Measurements from ENCODE around the gene TNRC6B. TPM values are rescaled to one million over a fixed set of nuclear protein-coding genes. Genes with fewer than 3 reads are reported as not detected.

TNRC6B gene
- total RNA-seq, 2 experiments from 2014 or later, result 37.0 to 63.7 TPM

GRCh38 chr22:40213478-40213877 lies 35.8 kb downstream of the TNRC6B start:
- CTCF ChIA-PET (ENCODE audit: unreplicated experiment), result no interaction called here
- H3K27ac ChIP-seq (ENCODE audit: low read depth, low read length, poor library complexity, severe bottlenecking), result peak overlapping the region; percentile 23
- BruUV-seq (replicated peaks), result no TSS peak

DNA sequence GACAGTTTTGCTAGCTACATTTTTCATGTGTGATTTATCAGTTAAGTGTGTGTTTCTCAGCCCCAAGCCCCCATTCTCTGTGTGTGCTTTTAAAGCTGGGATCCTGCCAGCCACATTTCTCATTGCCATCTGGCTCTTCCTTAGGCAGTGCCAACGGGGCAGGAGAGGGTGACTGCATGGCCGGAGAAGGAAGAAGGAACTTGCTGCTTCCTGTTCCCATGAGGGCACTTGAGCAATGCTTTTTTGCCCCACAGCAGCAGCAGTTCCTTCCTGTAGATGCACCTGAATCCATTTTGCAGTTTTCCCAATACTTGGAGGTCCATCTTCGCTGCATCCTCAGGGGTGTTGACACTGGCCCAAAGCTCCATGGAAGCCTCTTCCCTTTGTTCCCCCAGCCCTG lies 37.5 kb downstream of the TNRC6B start:
- Histone ChIP-seq H3K4me3 (ENCODE audit: low read depth, low read length, poor library complexity, severe bottlenecking) (peak overlapping the region; percentile 43), H2AFZ (ENCODE audit: low read length) (no peak overlapping the region; the same call in 1 of the 2 replicates), H3K4me2 (ENCODE audit: low read length) (peak overlapping the region; percentile 70), H3K27ac (ENCODE audit: low read depth, low read length, poor library complexity, severe bottlenecking) (peak overlapping the region; percentile 81), H3K4me1 (ENCODE audit: insufficient read depth, low read length, poor library complexity, severe bottlenecking) (peaks cover 81% of the 10 kb centered on the region), H3K79me2 (ENCODE audit: insufficient read depth, low read depth, low read length) (peaks cover 88% of the 10 kb centered on the region), H3K9me3 (ENCODE audit: low read length) (no peaks in the 10 kb centered on the region), H3K9me2 (ENCODE audit: insufficient read depth, low read length) (no peaks in the 10 kb centered on the region), H3K36me3 (ENCODE audit: insufficient read depth, low read length) (no peaks in the 10 kb centered on the region), H4K20me1 (ENCODE audit: insufficient read depth, low read length) (peaks cover 11% of the 10 kb centered on the region; the same call in 1 of the 2 replicates)
- peak; percentile 36 for DNase-seq (ENCODE audit: low spot score)
- TF ChIP-seq, protein P1, sequence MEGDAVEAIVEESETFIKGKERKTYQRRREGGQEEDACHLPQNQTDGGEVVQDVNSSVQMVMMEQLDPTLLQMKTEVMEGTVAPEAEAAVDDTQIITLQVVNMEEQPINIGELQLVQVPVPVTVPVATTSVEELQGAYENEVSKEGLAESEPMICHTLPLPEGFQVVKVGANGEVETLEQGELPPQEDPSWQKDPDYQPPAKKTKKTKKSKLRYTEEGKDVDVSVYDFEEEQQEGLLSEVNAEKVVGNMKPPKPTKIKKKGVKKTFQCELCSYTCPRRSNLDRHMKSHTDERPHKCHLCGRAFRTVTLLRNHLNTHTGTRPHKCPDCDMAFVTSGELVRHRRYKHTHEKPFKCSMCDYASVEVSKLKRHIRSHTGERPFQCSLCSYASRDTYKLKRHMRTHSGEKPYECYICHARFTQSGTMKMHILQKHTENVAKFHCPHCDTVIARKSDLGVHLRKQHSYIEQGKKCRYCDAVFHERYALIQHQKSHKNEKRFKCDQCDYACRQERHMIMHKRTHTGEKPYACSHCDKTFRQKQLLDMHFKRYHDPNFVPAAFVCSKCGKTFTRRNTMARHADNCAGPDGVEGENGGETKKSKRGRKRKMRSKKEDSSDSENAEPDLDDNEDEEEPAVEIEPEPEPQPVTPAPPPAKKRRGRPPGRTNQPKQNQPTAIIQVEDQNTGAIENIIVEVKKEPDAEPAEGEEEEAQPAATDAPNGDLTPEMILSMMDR (conservative IDR thresholded peaks at IDR 0.05; ENCODE audit: low read length), result no peak
- no peak for TF ChIP-seq EZH2phosphoT487 (IDR thresholded peaks at IDR 0.05; ENCODE audit: borderline replicate concordance, low read depth, low read length)
- intact Hi-C loops (cut with micrococcal nuclease; ENCODE audit: unreplicated experiment), result no loop called here
- POLR2A ChIA-PET, result interaction anchor here (0.5 to 2.1 kb wide), 4 partner anchors 14 to 436 kb away, joined by 3 to 9 read pairs (median 3); partner anchors contain the start of gene TNRC6B
- CTCF ChIA-PET (ENCODE audit: unreplicated experiment), result interaction anchor here (1.3 kb wide), 1 partner anchor 12 kb away, joined by 3 read pairs; no protein-coding TSS in a partner anchor
- BruUV-seq (replicated peaks), result no TSS peak

More at GRCh38 chr22:40213478-40213877, 35.8 kb downstream of the TNRC6B start:
- intact Hi-C loops (cut with micrococcal nuclease; ENCODE audit: unreplicated experiment), result loop anchor here (5.0 kb wide), 2 partner anchors 36 to 134 kb away; partner anchors contain the start of genes ADSL and TNRC6B
- no peak for TF ChIP-seq EZH2phosphoT487 (IDR thresholded peaks at IDR 0.05; ENCODE audit: borderline replicate concordance, low read depth, low read length)
- TF ChIP-seq, protein P1 (conservative IDR thresholded peaks at IDR 0.05; ENCODE audit: low read length), result no peak
- H3K36me3 ChIP-seq (ENCODE audit: insufficient read depth, low read length), result no peaks in the 10 kb centered on the region
- POLR2A ChIA-PET, result interaction anchor here (0.5 kb wide), 1 partner anchor 140 kb away, joined by 4 read pairs; no protein-coding TSS in a partner anchor
- H3K9me3 ChIP-seq (ENCODE audit: low read length), result no peaks in the 10 kb centered on the region
- peak overlapping the region; percentile 7 for H3K4me3 ChIP-seq (ENCODE audit: low read depth, low read length, poor library complexity, severe bottlenecking)
- peaks cover 96% of the 10 kb centered on the region for H3K4me1 ChIP-seq (ENCODE audit: insufficient read depth, low read length, poor library complexity, severe bottlenecking)
- peak overlapping the region; percentile 41; the same call in 1 of the 2 replicates for H3K4me2 ChIP-seq (ENCODE audit: low read length)
- peaks cover 96% of the 10 kb centered on the region for H3K79me2 ChIP-seq (ENCODE audit: insufficient read depth, low read depth, low read length)
- H3K9me2 ChIP-seq (ENCODE audit: insufficient read depth, low read length), result no peaks in the 10 kb centered on the region
- H2AFZ ChIP-seq (ENCODE audit: low read length), result no peak overlapping the region
- H4K20me1 ChIP-seq (ENCODE audit: insufficient read depth, low read length), result peaks cover 13% of the 10 kb centered on the region; the same call in 1 of the 2 replicates
- peak; percentile 24 for DNase-seq (ENCODE audit: low spot score)

All from OCI-LY7 (cell line).